GM23248 (cell line): Measurements from ENCODE around the gene DCHS2. TPM values are rescaled to one million over a fixed set of nuclear protein-coding genes. Genes with fewer than 3 reads are reported as not detected.
A peak's percentile ranks its signal among the peaks of the same experiment; 100 is the strongest.

ENCODE experiments used
- DNase-seq: peaks from one replicate; pipeline ENCODE4 v3.0.0-alpha.2; 2015
- H2AFZ ChIP-seq: fragments of 200-600 bp; sonication (generic); 2 replicates; pipeline ENCODE4 v1.6.1; 2016; ENCODE audit warnings: antibody characterized with exemption
- H3F3A ChIP-seq: fragments of 200-600 bp; sonication (generic); 2 replicates; pipeline ENCODE4 v1.6.1; 2016; ENCODE audit warnings: mild to moderate bottlenecking, antibody characterized with exemption, mixed run types; ENCODE audit not compliant: insufficient read depth
- H3K27ac ChIP-seq: fragments of 200-600 bp; sonication (generic); 2 replicates; pipeline ENCODE4 v1.5.1; 2016; ENCODE audit warnings: mild to moderate bottlenecking
- H3K27me3 ChIP-seq: fragments of 200-600 bp; sonication (generic); replicated peaks from 2 replicates; pipeline ENCODE4 v1.6.1; 2016; ENCODE audit warnings: mild to moderate bottlenecking; ENCODE audit not compliant: insufficient read depth
- H3K36me3 ChIP-seq: fragments of 200-600 bp; sonication (generic); 2 replicates; pipeline ENCODE4 v1.6.1; 2016; ENCODE audit warnings: low read depth, mild to moderate bottlenecking
- H3K4me1 ChIP-seq: fragments of 200-600 bp; sonication (generic); 2 replicates; pipeline ENCODE4 v1.6.1; 2016; ENCODE audit warnings: mild to moderate bottlenecking; ENCODE audit not compliant: insufficient read depth
- H3K4me2 ChIP-seq: fragments of 200-600 bp; sonication (generic); one replicate; pipeline ENCODE4 v1.6.1; 2016; ENCODE audit warnings: mild to moderate bottlenecking; ENCODE audit not compliant: unreplicated experiment
- H3K4me3 ChIP-seq: fragments of 200-600 bp; sonication (generic); 2 replicates; pipeline ENCODE4 v1.5.1; 2016; ENCODE audit warnings: mild to moderate bottlenecking
- H3K79me2 ChIP-seq: fragments of 200-600 bp; sonication (generic); 2 replicates; pipeline ENCODE4 v1.6.1; 2016; ENCODE audit warnings: mild to moderate bottlenecking; ENCODE audit not compliant: insufficient read depth
- H3K9ac ChIP-seq: fragments of 200-600 bp; sonication (generic); 2 replicates; pipeline ENCODE4 v1.6.1; 2016; ENCODE audit warnings: mild to moderate bottlenecking
- H3K9me2 ChIP-seq: fragments of 200-600 bp; sonication (generic); 2 replicates; pipeline ENCODE4 v1.6.1; 2016; ENCODE audit warnings: mixed run types, mild to moderate bottlenecking, moderate library complexity; ENCODE audit not compliant: insufficient read depth
- H3K9me3 ChIP-seq: fragments of 200-600 bp; sonication (generic); one replicate; pipeline ENCODE4 v1.6.1; 2017; ENCODE audit warnings: low read depth
- H4K20me1 ChIP-seq: fragments of 200-600 bp; sonication (generic); 2 replicates; pipeline ENCODE4 v1.6.0; 2016; ENCODE audit not compliant: insufficient read depth
- EZH2 ChIP-seq: fragments of 200-600 bp; sonication (generic); IDR thresholded peaks from 2 replicates; pipeline ENCODE4 v1.6.1; 2018; ENCODE audit warnings: antibody characterized with exemption, mild to moderate bottlenecking; ENCODE audit not compliant: insufficient read depth, poor library complexity, severe bottlenecking
- EZH2phosphoT487 ChIP-seq: fragments of 200-600 bp; sonication (generic); IDR thresholded peaks from 2 replicates; pipeline ENCODE4 v1.6.1; 2018; ENCODE audit warnings: antibody characterized with exemption, moderate library complexity, mild to moderate bottlenecking, low read depth; ENCODE audit not compliant: insufficient read depth
- WGBS, 2 experiments: methylation state at CpG; one replicate each; pipeline ENCODE4 v1.1.6; 2015 to 2017; ENCODE audit warnings: low lambda C conversion rate in 2 of 2, low coverage in 1 of 2; ENCODE audit errors: missing lambda C conversion rate in 2 of 2; 5-methylcytosine and 5-hydroxymethylcytosine counted together
- in situ Hi-C: fragments of 300-500 bp; cut with MboI; formaldehyde crosslinking; loops from 2 replicates; pipeline ENCODE4 v1.15.0; 2020
- polyA plus RNA-seq: library from polyadenylated mRNA; unstranded; fragments of >200 nt; fragmentation: Nextera tagmentation; extraction: Ambion mirVana; gene quantifications from 2 replicates; pipeline ENCODE4 v1.2.1, GENCODE V29; 2016
- total RNA-seq: library from RNA; depleted of rRNA; stranded (reverse); fragments of >200 nt; shearing (Covaris generic); gene quantifications from 2 replicates; pipeline ENCODE4 v1.2.3, GENCODE V29; 2014

Gene DCHS2
- total and polyA plus RNA-seq, 2 experiments from 2014 or later, result not detected

DNA sequence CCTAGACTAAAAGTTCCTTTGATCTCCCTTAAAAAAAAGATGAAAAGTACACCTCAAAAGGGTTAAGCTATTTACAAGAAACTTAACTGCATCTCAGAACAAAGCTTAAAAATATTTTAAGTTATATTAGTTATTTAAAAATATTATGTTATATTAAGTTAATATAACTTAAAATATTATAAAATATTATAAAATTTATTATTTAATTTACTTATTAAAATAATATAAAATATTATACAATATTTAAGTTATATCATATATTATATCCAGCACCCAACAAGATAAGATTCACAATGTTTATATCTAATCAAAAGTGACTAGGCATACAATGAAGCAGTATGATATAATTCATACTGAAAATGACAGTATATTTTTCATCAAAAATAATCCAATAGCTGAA lies 296.9 kb downstream of the DCHS2 start:
- Histone ChIP-seq H3F3A (0 out of 2 replicates have a peak, but pooled peaks cover 2% of the 10 kb centered on the region), H3K27ac (no peak overlapping the region), H3K27me3 (no peaks in the 10 kb centered on the region), H4K20me1 (no peaks in the 10 kb centered on the region), H3K4me2 (no peak overlapping the region), H3K9ac (no peak overlapping the region), H3K4me1 (peaks cover 11% of the 10 kb centered on the region), H3K4me3 (no peak overlapping the region), H3K36me3 (no peaks in the 10 kb centered on the region), H3K9me2 (no peaks in the 10 kb centered on the region), H2AFZ (no peak overlapping the region), H3K79me2 (no peaks in the 10 kb centered on the region), H3K9me3 (peaks cover 6% of the 10 kb centered on the region)
- TF ChIP-seq EZH2 (no peak), EZH2phosphoT487 (no peak)
- DNase-seq, result no peak
- in situ Hi-C loops, result no loop called here

DNA sequence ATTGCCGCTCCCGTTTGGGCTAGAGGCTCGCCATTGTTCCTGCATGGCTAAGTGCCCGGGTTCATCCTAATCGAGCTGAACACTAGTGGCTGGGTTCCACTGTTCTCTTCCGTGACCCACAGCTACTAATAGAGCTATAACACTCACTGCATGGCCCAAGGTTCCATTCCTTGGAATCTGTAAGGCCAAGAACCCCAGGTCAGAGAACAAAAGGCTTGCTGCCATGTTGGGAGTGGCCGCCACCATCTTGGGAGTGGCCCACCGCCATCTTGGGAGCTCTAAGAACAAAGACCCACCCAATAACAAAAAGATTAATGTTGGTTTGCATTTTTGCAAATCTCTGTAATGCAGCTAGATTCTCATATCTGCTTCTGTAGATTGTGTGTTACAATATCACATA lies 299.0 kb downstream of the DCHS2 start:
- WGBS, 2 experiments, result 89 to 90% methylated on average over 7 to 8 of the region's 8 CpGs
- Histone ChIP-seq H3K36me3 (no peaks in the 10 kb centered on the region), H3K4me1 (peaks cover 19% of the 10 kb centered on the region), H3K9me2 (no peaks in the 10 kb centered on the region), H3K27ac (no peak overlapping the region), H3F3A (0 out of 2 replicates have a peak, but pooled peaks cover 4% of the 10 kb centered on the region), H3K9ac (no peak overlapping the region), H3K79me2 (no peaks in the 10 kb centered on the region), H4K20me1 (no peaks in the 10 kb centered on the region), H3K27me3 (no peaks in the 10 kb centered on the region), H2AFZ (no peak overlapping the region), H3K9me3 (peaks cover 6% of the 10 kb centered on the region), H3K4me3 (no peak overlapping the region), H3K4me2 (no peak overlapping the region)
- TF ChIP-seq EZH2 (no peak), EZH2phosphoT487 (no peak)
- in situ Hi-C loops, result no loop called here
- DNase-seq, result no peak

DNA sequence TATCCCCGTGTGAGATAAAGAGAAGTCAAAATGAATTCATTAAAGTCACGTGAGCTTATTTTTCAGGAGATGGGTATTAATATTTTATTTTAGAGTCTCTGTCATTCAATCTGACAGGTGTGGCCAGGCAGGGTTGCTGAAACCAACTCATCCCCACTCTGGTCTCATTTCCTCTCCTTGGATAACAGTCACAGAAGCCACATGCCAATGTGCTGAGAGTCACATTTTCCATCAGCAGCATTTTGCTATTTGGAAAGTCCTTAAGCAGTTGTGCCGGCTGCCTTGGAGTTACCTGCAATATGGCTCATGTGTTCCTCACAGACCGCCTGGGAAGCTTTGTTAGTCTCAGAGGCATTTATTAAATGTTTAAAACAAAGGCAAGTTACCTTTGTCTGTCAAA lies 302.3 kb downstream of the DCHS2 start:
- peaks cover 26% of the 10 kb centered on the region for H3K4me1 ChIP-seq
- WGBS, 2 experiments, result 4 to 9% methylated on average over 4 of the region's 4 CpGs

DNA sequence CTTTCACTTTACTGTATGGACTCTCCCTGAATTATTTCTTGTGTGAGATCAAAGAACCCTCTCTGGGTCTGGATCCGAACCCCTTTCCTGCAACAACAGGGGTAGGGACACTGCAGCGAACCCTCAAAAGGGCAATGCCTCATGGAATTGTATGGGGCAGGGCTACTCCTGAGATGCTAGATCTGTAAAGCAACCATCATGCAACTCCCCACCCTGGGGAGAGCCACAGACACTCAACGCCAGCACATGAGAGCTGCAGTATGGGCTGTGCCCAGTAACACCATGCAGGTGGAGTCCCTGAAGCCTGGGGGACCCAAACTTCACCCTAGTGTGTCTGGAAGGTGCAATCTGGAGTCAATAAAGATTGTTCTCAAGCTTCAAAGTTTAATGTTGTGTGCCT lies 304.7 kb downstream of the DCHS2 start:
- Histone ChIP-seq H2AFZ (no peak overlapping the region), H3K9me3 (no peaks in the 10 kb centered on the region), H3K9me2 (no peaks in the 10 kb centered on the region), H3K4me1 (peaks cover 26% of the 10 kb centered on the region), H3K36me3 (no peaks in the 10 kb centered on the region), H3K27ac (no peak overlapping the region), H3K4me2 (no peak overlapping the region), H3K79me2 (no peaks in the 10 kb centered on the region), H3F3A (0 out of 2 replicates have a peak, but pooled peaks cover 4% of the 10 kb centered on the region), H3K9ac (no peak overlapping the region), H4K20me1 (no peaks in the 10 kb centered on the region), H3K27me3 (no peaks in the 10 kb centered on the region), H3K4me3 (no peak overlapping the region)
- in situ Hi-C loops, result no loop called here
- no peak for DNase-seq
- TF ChIP-seq EZH2 (no peak), EZH2phosphoT487 (no peak)
- 94 to 98% methylated on average over 3 of the region's 3 CpGs for WGBS, 2 experiments

More for the DNA sequence above, 302.3 kb downstream of the DCHS2 start:
- no peaks in the 10 kb centered on the region for H3K36me3 ChIP-seq
- H3F3A ChIP-seq, result 0 out of 2 replicates have a peak, but pooled peaks cover 4% of the 10 kb centered on the region
- peak overlapping the region; percentile 77 for H3K4me2 ChIP-seq
- H3K79me2 ChIP-seq, result no peaks in the 10 kb centered on the region
- in situ Hi-C loops, result no loop called here
- H3K27me3 ChIP-seq, result no peaks in the 10 kb centered on the region
- TF ChIP-seq EZH2phosphoT487 (no peak), EZH2 (no peak)
- peak overlapping the region; percentile 30 for H3K4me3 ChIP-seq
- 0 out of 2 replicates have a peak overlapping the region, but pooled peaks have one; percentile 14 for H3K9ac ChIP-seq
- H3K9me3 ChIP-seq, result no peaks in the 10 kb centered on the region
- peak overlapping the region; percentile 47 for H2AFZ ChIP-seq
- H3K27ac ChIP-seq, result 0 out of 2 replicates have a peak overlapping the region, but pooled peaks have one; percentile 32
- peak; percentile 83 for DNase-seq
- no peaks in the 10 kb centered on the region for H4K20me1 ChIP-seq
- H3K9me2 ChIP-seq, result no peaks in the 10 kb centered on the region

DNA sequence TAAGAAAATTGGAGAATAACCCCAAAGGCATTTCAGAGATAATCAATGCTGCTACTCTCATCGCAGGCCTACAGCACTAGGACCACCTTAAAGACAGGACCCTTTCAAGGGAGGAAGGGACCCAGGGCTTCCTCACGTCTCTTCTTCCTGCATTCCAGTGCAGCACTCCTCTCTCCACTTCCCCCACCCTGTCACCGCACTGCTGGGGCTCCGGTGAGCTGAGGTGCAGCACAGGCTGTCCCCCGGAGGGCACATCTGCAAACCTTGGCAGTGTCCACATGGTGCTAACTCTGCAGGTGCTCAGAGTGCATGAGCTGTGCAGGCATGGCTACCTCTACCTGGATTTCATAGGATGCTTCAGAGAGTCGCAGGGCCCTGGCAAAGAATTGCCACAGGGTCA lies 305.6 kb downstream of the DCHS2 start:
- Histone ChIP-seq H3K9me3 (no peaks in the 10 kb centered on the region), H3K4me3 (no peak overlapping the region), H4K20me1 (no peaks in the 10 kb centered on the region), H3K4me2 (no peak overlapping the region), H3K27me3 (no peaks in the 10 kb centered on the region), H3F3A (0 out of 2 replicates have a peak, but pooled peaks cover 4% of the 10 kb centered on the region), H3K9me2 (no peaks in the 10 kb centered on the region), H3K36me3 (no peaks in the 10 kb centered on the region), H3K4me1 (peaks cover 22% of the 10 kb centered on the region), H3K9ac (no peak overlapping the region), H3K27ac (no peak overlapping the region), H2AFZ (no peak overlapping the region), H3K79me2 (no peaks in the 10 kb centered on the region)
- DNase-seq, result no peak
- WGBS, 2 experiments, result 69 to 80% methylated on average over 6 of the region's 6 CpGs
- TF ChIP-seq EZH2phosphoT487 (no peak), EZH2 (no peak)
- in situ Hi-C loops, result no loop called here
